Endothelial cell of umbilical vein (primary cell): ENCODE results near the gene UBE2I.

Experiments used
- EZH2 ChIP-seq: IDR thresholded peaks from 2 replicates; pipeline ENCODE4 v1.6.1; 2012; ENCODE audit warnings: borderline replicate concordance, low read depth, mild to moderate bottlenecking, moderate library complexity, low read length, inconsistent platforms; ENCODE audit not compliant: severe bottlenecking
- GATA2 ChIP-seq: IDR thresholded peaks from 2 replicates; pipeline ENCODE4 v1.7.0; 2011; ENCODE audit warnings: low read depth, mild to moderate bottlenecking, moderate library complexity, mixed read lengths, low read length; ENCODE audit not compliant: insufficient read length, insufficient read depth
- MYC ChIP-seq: IDR thresholded peaks from one replicate; pipeline ENCODE4 v1.6.1; 2011; ENCODE audit warnings: mild to moderate bottlenecking, low read depth, low read length
- POLR2A ChIP-seq: IDR thresholded peaks from 2 replicates; pipeline ENCODE4 v1.6.1; 2012; ENCODE audit warnings: low read depth, mild to moderate bottlenecking, control low read depth, low read length
- POLR2AphosphoS5 ChIP-seq: IDR thresholded peaks from 2 replicates; pipeline ENCODE4 v1.6.1; 2012; ENCODE audit warnings: low read depth, mild to moderate bottlenecking, control low read depth, low read length, moderate library complexity; ENCODE audit not compliant: insufficient read depth
- TF ChIP-seq, protein P1 (sequence below), 2 donors: IDR thresholded peaks; 1 replicate in 1 of 2; 2 replicates in 1 of 2; pipeline ENCODE4 v1.5.1; 2011; ENCODE audit warnings: low read length in 2 of 2, mild to moderate bottlenecking in 2 of 2, moderate library complexity in 2 of 2, control low read depth in 1 of 2, inconsistent platforms in 1 of 2, low read depth in 1 of 2; ENCODE audit not compliant: insufficient read depth in 1 of 2; ENCODE audit errors: extremely low read depth in 1 of 2
- TF ChIP-seq, protein P2 (sequence below): IDR thresholded peaks from 2 replicates; pipeline ENCODE4 v1.6.1; 2011; ENCODE audit not compliant: insufficient read depth, insufficient read length

DNA sequence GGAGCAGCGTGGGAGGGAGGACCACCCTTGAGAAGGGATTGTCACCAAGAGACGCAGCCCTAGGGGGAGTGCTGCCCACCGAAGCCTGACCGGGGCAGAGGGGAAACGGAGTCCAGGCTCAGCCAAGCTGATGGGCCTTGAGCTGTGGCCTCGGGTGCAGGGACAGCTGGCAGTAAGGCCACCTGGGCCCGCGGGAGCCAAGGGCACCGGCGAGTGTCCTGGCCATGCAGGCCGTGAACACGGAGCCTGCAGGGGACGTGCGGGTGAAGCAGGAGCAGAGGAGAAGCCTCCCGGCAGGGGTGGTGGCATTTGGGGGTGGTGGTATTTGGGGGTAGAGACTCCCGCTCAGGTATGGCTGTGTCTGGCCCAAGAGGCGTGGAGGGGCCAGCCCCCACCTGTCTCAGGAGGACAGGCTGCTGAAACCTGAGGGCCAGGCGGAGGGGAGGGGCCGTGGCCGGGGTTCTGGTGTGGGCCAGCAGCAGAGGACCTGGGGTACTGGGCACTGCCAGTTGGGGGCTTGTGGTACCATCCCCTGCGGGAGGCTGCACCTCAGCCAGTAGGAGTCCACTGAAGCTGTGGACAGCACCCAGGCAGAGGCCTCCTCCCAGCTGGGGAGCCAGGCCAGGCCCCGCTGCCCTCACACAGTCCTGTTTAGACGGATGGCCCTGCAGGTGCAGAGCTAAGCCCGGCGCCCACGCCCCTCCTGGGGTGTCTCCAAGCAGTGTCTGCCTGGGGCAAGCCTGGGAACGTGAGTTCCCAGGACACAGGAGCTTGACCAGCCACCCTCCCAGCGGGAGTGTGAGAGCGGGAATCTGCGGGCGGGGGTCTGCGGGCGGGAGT lies 46.8 kb downstream of the UBE2I start:
- TF ChIP-seq, protein P1, sequence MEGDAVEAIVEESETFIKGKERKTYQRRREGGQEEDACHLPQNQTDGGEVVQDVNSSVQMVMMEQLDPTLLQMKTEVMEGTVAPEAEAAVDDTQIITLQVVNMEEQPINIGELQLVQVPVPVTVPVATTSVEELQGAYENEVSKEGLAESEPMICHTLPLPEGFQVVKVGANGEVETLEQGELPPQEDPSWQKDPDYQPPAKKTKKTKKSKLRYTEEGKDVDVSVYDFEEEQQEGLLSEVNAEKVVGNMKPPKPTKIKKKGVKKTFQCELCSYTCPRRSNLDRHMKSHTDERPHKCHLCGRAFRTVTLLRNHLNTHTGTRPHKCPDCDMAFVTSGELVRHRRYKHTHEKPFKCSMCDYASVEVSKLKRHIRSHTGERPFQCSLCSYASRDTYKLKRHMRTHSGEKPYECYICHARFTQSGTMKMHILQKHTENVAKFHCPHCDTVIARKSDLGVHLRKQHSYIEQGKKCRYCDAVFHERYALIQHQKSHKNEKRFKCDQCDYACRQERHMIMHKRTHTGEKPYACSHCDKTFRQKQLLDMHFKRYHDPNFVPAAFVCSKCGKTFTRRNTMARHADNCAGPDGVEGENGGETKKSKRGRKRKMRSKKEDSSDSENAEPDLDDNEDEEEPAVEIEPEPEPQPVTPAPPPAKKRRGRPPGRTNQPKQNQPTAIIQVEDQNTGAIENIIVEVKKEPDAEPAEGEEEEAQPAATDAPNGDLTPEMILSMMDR (IDR thresholded peaks at IDR 0.05; ENCODE audit: extremely low read depth in 1 of 2, insufficient read depth in 1 of 2, low read depth in 1 of 2, low read length in 2 of 2): no peak
- TF ChIP-seq POLR2A: no peak
- no peak for TF ChIP-seq POLR2AphosphoS5
- TF ChIP-seq EZH2: no peak
- TF ChIP-seq, protein P2, sequence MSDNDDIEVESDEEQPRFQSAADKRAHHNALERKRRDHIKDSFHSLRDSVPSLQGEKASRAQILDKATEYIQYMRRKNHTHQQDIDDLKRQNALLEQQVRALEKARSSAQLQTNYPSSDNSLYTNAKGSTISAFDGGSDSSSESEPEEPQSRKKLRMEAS: no peak
- TF ChIP-seq MYC: no peak
- TF ChIP-seq GATA2: no peak
